Common myeloid progenitor, CD34-positive (primary cell): ENCODE results near the gene PIK3CB.
"Not testable (repeated sequence)": the region's sequence is repeated elsewhere in the genome, so short reads cannot be mapped to it uniquely, and the experiment has no call there.

Source experiments
- CTCF ChIA-PET: fragments of 350-600 bp; sonication (Branson Sonifier 250); formaldehyde crosslinking; loops from one replicate; lab custom pipeline; 2021; ENCODE audit warnings: antibody characterized with exemption; lab: Charles Lee
- POLR2A ChIA-PET: fragments of 350-600 bp; sonication (Branson Sonifier 250); formaldehyde crosslinking; loops from one replicate; lab custom pipeline; 2021; ENCODE audit warnings: antibody characterized with exemption; lab: Charles Lee
- DNase-seq, 3 donors: peaks; one replicate each; pipeline versions ENCODE4 v3.0.0 to v3.0.0-alpha.2; 2013
- H3K27ac ChIP-seq, 2 experiments: 1 replicate in 1 of 2; 2 replicates in 1 of 2; pipeline ENCODE4 v1.7.0; 2013; ENCODE audit warnings: inconsistent platforms in 2 of 2, low read length in 2 of 2, mild to moderate bottlenecking in 2 of 2, low read depth in 1 of 2, moderate library complexity in 1 of 2; ENCODE audit not compliant: severe bottlenecking in 2 of 2, insufficient read depth in 1 of 2, poor library complexity in 1 of 2
- H3K27me3 ChIP-seq, 5 experiments: replicated peaks in 2 of 5; 1 replicate in 3 of 5; 2 replicates in 2 of 5; pipeline versions ENCODE4 v1.6.1 to v1.7.0; 2013; ENCODE audit warnings: low read length in 4 of 5, mild to moderate bottlenecking in 2 of 5, moderate library complexity in 2 of 5, inconsistent platforms in 1 of 5; ENCODE audit not compliant: insufficient read depth in 5 of 5, control insufficient read depth in 4 of 5
- H3K36me3 ChIP-seq, 4 experiments: 1 replicate in 2 of 4; 2 replicates in 2 of 4; pipeline versions ENCODE4 v1.6.1 to v1.7.0; 2013; ENCODE audit warnings: low read length in 3 of 4, control low read depth in 1 of 4, mild to moderate bottlenecking in 1 of 4; ENCODE audit not compliant: control insufficient read depth in 4 of 4, insufficient read depth in 4 of 4
- H3K4me1 ChIP-seq, 4 experiments: 1 replicate in 3 of 4; 2 replicates in 1 of 4; pipeline versions ENCODE4 v1.6.1 to v1.7.1; 2013; ENCODE audit warnings: low read length in 3 of 4, mild to moderate bottlenecking in 3 of 4, control low read depth in 1 of 4, inconsistent platforms in 1 of 4, moderate library complexity in 1 of 4; ENCODE audit not compliant: control insufficient read depth in 4 of 4, insufficient read depth in 4 of 4; ENCODE audit errors: control extremely low read depth in 1 of 4
- H3K4me3 ChIP-seq, 7 experiments: 1 replicate in 4 of 7; 2 replicates in 3 of 7; pipeline versions ENCODE4 v1.5.1 to v1.7.0; 2013; ENCODE audit warnings: mild to moderate bottlenecking in 7 of 7, low read length in 6 of 7, moderate library complexity in 6 of 7, inconsistent platforms in 2 of 7, low read depth in 2 of 7, control low read depth in 1 of 7; ENCODE audit not compliant: insufficient read depth in 4 of 7, control insufficient read depth in 1 of 7; ENCODE audit errors: extremely low read depth in 1 of 7
- H3K9me3 ChIP-seq, 5 experiments: 1 replicate in 4 of 5; 2 replicates in 1 of 5; pipeline versions ENCODE4 v1.6.1 to v1.7.1; 2013; ENCODE audit warnings: low read length in 4 of 5, mild to moderate bottlenecking in 2 of 5, inconsistent platforms in 1 of 5, low read depth in 1 of 5, moderate library complexity in 1 of 5; ENCODE audit not compliant: control insufficient read depth in 4 of 5, insufficient read depth in 2 of 5; ENCODE audit errors: control extremely low read depth in 1 of 5
- WGBS: methylation state at CpG from one replicate; pipeline ENCODE4 v1.1.5; 2013; ENCODE audit not compliant: insufficient coverage; 5-methylcytosine and 5-hydroxymethylcytosine counted together

PIK3CB gene

GRCh38 chr3:138848696-138849095, 14.0 kb upstream of the PIK3CB start:
- H3K9me3 ChIP-seq, result no peaks in the 10 kb centered on the region
- POLR2A ChIA-PET, result no interaction called here
- no peak overlapping the region for H3K27ac ChIP-seq
- DNase-seq, result no peak
- no peaks in the 10 kb centered on the region for H3K36me3 ChIP-seq
- 100% methylated on average over 4 of the region's 4 CpGs for WGBS
- CTCF ChIA-PET, result interaction anchor here (1.1 kb wide), 2 partner anchors 9 to 12 kb away, joined by 4 read pairs; no protein-coding TSS in a partner anchor
- H3K27me3 ChIP-seq, result no peaks in the 10 kb centered on the region
- no peaks in the 10 kb centered on the region for H3K4me1 ChIP-seq
- no peak overlapping the region for H3K4me3 ChIP-seq

- 100% methylated on average over 1 of the region's 1 CpG for WGBS
These were observed 12.1 kb upstream of the PIK3CB start for GRCh38 chr3:138846824-138847223.

GRCh38 chr3:138846262-138846791, 11.6 kb upstream of the PIK3CB start:
- ChIA-PET POLR2A (no interaction called here), CTCF (interaction anchor here (0.9 to 1.4 kb wide), 4 partner anchors 47 to 77 kb away, joined by 3 to 5 read pairs (median 4); no protein-coding TSS in a partner anchor)
- 96% methylated on average over 6 of the region's 10 CpGs for WGBS
- Histone ChIP-seq H3K4me1 (no peaks in the 10 kb centered on the region), H3K4me3 (no peak overlapping the region), H3K27me3 (no peaks in the 10 kb centered on the region), H3K9me3 (no peaks in the 10 kb centered on the region), H3K27ac (no peak overlapping the region), H3K36me3 (no peaks in the 10 kb centered on the region)
- DNase-seq, result peak in 2 of 3 donors; percentile 40 to 44

More at GRCh38 chr3:138846824-138847223, 12.1 kb upstream of the PIK3CB start:
- H3K36me3 ChIP-seq, H3K4me1 ChIP-seq, DNase-seq, H3K27me3 ChIP-seq, H3K9me3 ChIP-seq, H3K27ac ChIP-seq, POLR2A ChIA-PET, H3K4me3 ChIP-seq: not testable (repeated sequence)
- CTCF ChIA-PET, result interaction anchor here (0.9 to 1.4 kb wide), 3 partner anchors 47 to 69 kb away, joined by 3 to 5 read pairs (median 4); no protein-coding TSS in a partner anchor

GRCh38 chr3:138845771-138846173, 11.0 kb upstream of the PIK3CB start:
- no peaks in the 10 kb centered on the region for H3K36me3 ChIP-seq
- no peak for DNase-seq
- no peak overlapping the region for H3K27ac ChIP-seq
- ChIA-PET CTCF (interaction anchor here (0.8 to 1.4 kb wide), 5 partner anchors 16 to 78 kb away, joined by 3 to 5 read pairs (median 3); no protein-coding TSS in a partner anchor), POLR2A (no interaction called here)
- no peaks in the 10 kb centered on the region for H3K4me1 ChIP-seq
- H3K9me3 ChIP-seq, result no peaks in the 10 kb centered on the region
- no peak overlapping the region for H3K4me3 ChIP-seq
- no peaks in the 10 kb centered on the region for H3K27me3 ChIP-seq
- WGBS, result 70% methylated on average over 2 of the region's 6 CpGs

GRCh38 chr3:138845181-138845601, 10.5 kb upstream of the PIK3CB start:
- no peak overlapping the region for H3K4me3 ChIP-seq
- H3K27me3 ChIP-seq, result no peaks in the 10 kb centered on the region
- H3K4me1 ChIP-seq, result no peaks in the 10 kb centered on the region
- no peaks in the 10 kb centered on the region for H3K36me3 ChIP-seq
- 99% methylated on average over 6 of the region's 7 CpGs for WGBS
- DNase-seq, result no peak
- no peaks in the 10 kb centered on the region for H3K9me3 ChIP-seq
- ChIA-PET POLR2A (interaction anchor here (0.6 kb wide), 1 partner anchor 19 kb away, joined by 3 read pairs; no protein-coding TSS in a partner anchor), CTCF (interaction anchor here (0.8 to 1.2 kb wide), 2 partner anchors 17 to 79 kb away, joined by 3 read pairs; no protein-coding TSS in a partner anchor)
- no peak overlapping the region for H3K27ac ChIP-seq

- 92% methylated on average over 5 of the region's 5 CpGs for WGBS
- DNase-seq, result no peak
These were observed 7.9 kb upstream of the PIK3CB start for GRCh38 chr3:138842483-138843188.

GRCh38 chr3:138838385-138838784, 3.7 kb upstream of the PIK3CB start:
- CTCF ChIA-PET, result interaction anchor here (0.7 to 1.0 kb wide), 2 partner anchors 34 to 83 kb away, joined by 3 read pairs; no protein-coding TSS in a partner anchor
- H3K9me3 ChIP-seq, H3K27ac ChIP-seq, H3K36me3 ChIP-seq, H3K4me3 ChIP-seq, DNase-seq, POLR2A ChIA-PET, H3K27me3 ChIP-seq: not testable (repeated sequence)
- WGBS, result 100% methylated on average over 6 of the region's 7 CpGs
- H3K4me1 ChIP-seq, result peaks cover 8 to 13% (median 11%) of the 10 kb centered on the region in 4 experiments

More at GRCh38 chr3:138842483-138843188, 7.9 kb upstream of the PIK3CB start:
- ChIA-PET CTCF (interaction anchor here (0.9 to 1.5 kb wide), 5 partner anchors 12 to 145 kb away, joined by 3 to 6 read pairs (median 3); no protein-coding TSS in a partner anchor), POLR2A (interaction anchor here (1.0 kb wide), 1 partner anchor 73 kb away, joined by 3 read pairs; no protein-coding TSS in a partner anchor)
- H3K36me3 ChIP-seq, result no peaks in the 10 kb centered on the region
- H3K27ac ChIP-seq, result no peak overlapping the region
- no peak overlapping the region for H3K4me3 ChIP-seq
- no peaks in the 10 kb centered on the region for H3K9me3 ChIP-seq
- H3K27me3 ChIP-seq, result no peaks in the 10 kb centered on the region
- no peaks in the 10 kb centered on the region for H3K4me1 ChIP-seq
